PC-9 (cell line): ENCODE data around the gene PRPF8. TPM values are rescaled to one million over a fixed set of nuclear protein-coding genes. Genes with fewer than 3 reads are reported as not detected.

Experiments
- BruUV-seq: library from RNA; stranded (reverse); fragments of 400-500 nt; replicated peaks from 2 replicates; lab custom pipeline; 2021; lab: Mats Ljungman, UMichigan
- CTCF ChIA-PET: fragments of 300-600 bp; sonication (Branson Sonifier 250); formaldehyde crosslinking; loops from one replicate; lab custom pipeline; 2022; ENCODE audit warnings: antibody characterized with exemption; lab: Charles Lee
- POLR2A ChIA-PET: fragments of 300-600 bp; sonication (Branson Sonifier 250); formaldehyde crosslinking; loops from one replicate; lab custom pipeline; 2022; ENCODE audit warnings: antibody characterized with exemption; ENCODE audit not compliant: unreplicated experiment; lab: Charles Lee
- DNase-seq, 2 experiments: peaks; one replicate each; pipeline versions ENCODE4 v3.0.0 to v3.0.0-alpha.2; 2015 to 2022; ENCODE audit warnings: mixed read lengths in 1 of 2
- H2AFZ ChIP-seq: fragments of 200-600 bp; sonication (generic); 2 replicates; pipeline ENCODE4 v1.8.1; 2017; ENCODE audit warnings: antibody characterized with exemption
- H3F3A ChIP-seq: fragments of 200-600 bp; sonication (generic); 2 replicates; pipeline ENCODE4 v1.8.1; 2017; ENCODE audit warnings: antibody characterized with exemption, mild to moderate bottlenecking, low read depth; ENCODE audit not compliant: insufficient read depth
- H3K27ac ChIP-seq: fragments of 200-600 bp; sonication (generic); 2 replicates; pipeline ENCODE4 v1.6.1; 2016; ENCODE audit warnings: mixed run types
- H3K27me3 ChIP-seq: fragments of 200-600 bp; sonication (generic); 2 replicates; pipeline ENCODE4 v1.6.1; 2016; ENCODE audit warnings: low read depth, mixed run types; ENCODE audit not compliant: insufficient read depth
- H3K36me3 ChIP-seq: fragments of 200-600 bp; sonication (generic); 2 replicates; pipeline ENCODE4 v1.6.1; 2016; ENCODE audit warnings: low read depth, mixed run types
- H3K4me1 ChIP-seq: fragments of 200-600 bp; sonication (generic); replicated peaks from 2 replicates; pipeline ENCODE4 v1.6.1; 2016; ENCODE audit warnings: mixed run types; ENCODE audit not compliant: insufficient read depth
- H3K4me2 ChIP-seq: fragments of 200-600 bp; sonication (generic); 2 replicates; pipeline ENCODE4 v1.6.1; 2017; ENCODE audit warnings: mixed run types
- H3K4me3 ChIP-seq: fragments of 200-600 bp; sonication (generic); 2 replicates; pipeline ENCODE4 v1.6.1; 2016; ENCODE audit warnings: mixed run types
- H3K79me2 ChIP-seq: fragments of 200-600 bp; sonication (generic); 2 replicates; pipeline ENCODE4 v1.6.1; 2017; ENCODE audit warnings: low read depth, mixed run types
- H3K9me2 ChIP-seq: fragments of 200-600 bp; sonication (generic); 2 replicates; pipeline ENCODE4 v1.8.1; 2017; ENCODE audit warnings: mild to moderate bottlenecking; ENCODE audit not compliant: insufficient read depth
- H3K9me3 ChIP-seq: fragments of 200-600 bp; sonication (generic); 2 replicates; pipeline ENCODE4 v1.8.1; 2016; ENCODE audit warnings: low read depth; ENCODE audit not compliant: insufficient read depth
- H4K20me1 ChIP-seq: fragments of 200-600 bp; sonication (generic); 2 replicates; pipeline ENCODE4 v1.8.1; 2017; ENCODE audit not compliant: insufficient read depth
- EZH2 ChIP-seq: fragments of 200-600 bp; sonication (generic); IDR thresholded peaks from 2 replicates; pipeline ENCODE4 v1.8.0; 2017; ENCODE audit warnings: antibody characterized with exemption, low read depth
- intact Hi-C: fragments of 100-400 bp; cut with micrococcal nuclease; formaldehyde crosslinking; loops from one replicate; pipeline ENCODE4 v1.10.0; 2022; ENCODE audit not compliant: unreplicated experiment
- total RNA-seq: library from RNA; stranded (reverse); gene quantifications from 2 replicates; pipeline ENCODE4 v1.2.3, GENCODE V29; 2021

Gene PRPF8
- total RNA-seq, 1 experiment from 2014 or later: 496 TPM

DNA sequence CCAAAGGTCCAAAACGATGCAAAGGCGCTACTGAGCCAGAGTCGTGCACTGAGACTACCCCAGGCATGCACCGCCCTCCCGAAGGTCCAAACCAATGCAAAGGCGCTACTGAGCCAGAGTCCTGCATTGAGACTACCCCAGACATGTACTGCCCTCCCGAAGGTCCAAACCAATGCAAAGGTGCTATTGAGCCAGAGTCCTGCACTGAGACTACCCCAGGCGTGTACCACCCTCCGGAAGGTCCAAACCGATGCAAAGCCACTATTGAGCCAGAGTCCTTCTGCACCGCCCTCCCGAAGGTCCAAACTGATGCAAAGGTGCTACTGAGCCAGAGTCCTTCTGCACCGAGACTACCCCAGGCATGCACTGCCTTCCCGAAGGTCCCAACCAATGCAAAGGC is 83.1 kb downstream of the PRPF8 start:
- no TSS peak for BruUV-seq
- no peak overlapping the region for H2AFZ ChIP-seq

More for the DNA sequence above, 83.1 kb downstream of the PRPF8 start:
- Histone ChIP-seq H4K20me1 (no peaks in the 10 kb centered on the region), H3K27me3 (no peaks in the 10 kb centered on the region), H3K79me2 (no peaks in the 10 kb centered on the region), H3K36me3 (no peaks in the 10 kb centered on the region), H3K9me2 (no peaks in the 10 kb centered on the region), H3K4me2 (no peak overlapping the region), H3K4me1 (no peaks in the 10 kb centered on the region), H3K4me3 (no peak overlapping the region), H3F3A (no peaks in the 10 kb centered on the region), H3K27ac (no peak overlapping the region), H3K9me3 (no peaks in the 10 kb centered on the region)
- no peak for DNase-seq
- intact Hi-C loops: no loop called here
- POLR2A ChIA-PET: no interaction called here
- CTCF ChIA-PET: no interaction called here
- no peak for TF ChIP-seq EZH2

Other genes starting within 250 kb of the PRPF8 start
- 57.1 and 57.9 TPM in 2 replicates for gene CRK, start 228.6 kb downstream of the PRPF8 start, total RNA-seq
- 237 and 261 TPM in 2 replicates for gene MYO1C, start 192.2 kb downstream of the PRPF8 start, total RNA-seq
- 41.9 and 42.9 TPM in 2 replicates for gene INPP5K, start 168.3 kb downstream of the PRPF8 start, total RNA-seq
- 80.3 and 87.4 TPM in 2 replicates for gene PITPNA, start 122.1 kb downstream of the PRPF8 start, total RNA-seq
- 6.8 and 9.3 TPM in 2 replicates for gene SLC43A2, start 56.0 kb downstream of the PRPF8 start, total RNA-seq
- 2.2 and 2.7 TPM in 2 replicates for gene SCARF1, start 39.1 kb downstream of the PRPF8 start, total RNA-seq
- gene RILP, start 35.0 kb downstream of the PRPF8 start, total RNA-seq: 9.6 and 11.5 TPM in 2 replicates
- gene TLCD2, start 25.5 kb upstream of the PRPF8 start, total RNA-seq: 6.1 and 6.7 TPM in 2 replicates
- gene WDR81, start 39.8 kb upstream of the PRPF8 start, total RNA-seq: 20.2 and 20.5 TPM in 2 replicates
- gene SERPINF2, start 58.0 kb upstream of the PRPF8 start, total RNA-seq: 9.5 and 10.5 TPM in 2 replicates
- gene SERPINF1, start 77.2 kb upstream of the PRPF8 start, total RNA-seq: 0.57 and 0.75 TPM in 2 replicates
- 19.0 and 23.3 TPM in 2 replicates for gene SMYD4, start 145.0 kb upstream of the PRPF8 start, total RNA-seq
- gene RPA1, start 145.1 kb upstream of the PRPF8 start, total RNA-seq: 201 and 212 TPM in 2 replicates